HEK293 (cell line): ENCODE data around the gene CPTP.
A peak's percentile ranks its signal among the peaks of the same experiment; 100 is the strongest.

ENCODE experiments used
- CTCF ChIA-PET: fragments of 350-600 bp; formaldehyde crosslinking; extraction: SDS; loops from one replicate; lab custom pipeline; 2021; ENCODE audit warnings: antibody characterized with exemption; lab: Yijun Ruan, JAX
- POLR2A ChIA-PET: fragments of 300-600 bp; formaldehyde crosslinking; extraction: SDS; loops from one replicate; lab custom pipeline; 2020; ENCODE audit warnings: antibody characterized with exemption, inconsistent platforms; lab: Yijun Ruan, JAX
- H3K27ac ChIP-seq: fragments of 200-500 bp; sonication (Bioruptor generic); 2 replicates; pipeline ENCODE4 v1.5.1; 2014; ENCODE audit warnings: low read depth, low read length, control low read depth, inconsistent platforms; ENCODE audit errors: extremely low read depth
- H3K36me3 ChIP-seq, 2 experiments: fragments of 200-500 bp in 1 of 2; sonication (Bioruptor generic) in 1 of 2; 1 replicate in 1 of 2; 2 replicates in 1 of 2; pipeline ENCODE4 v1.5.1; 2014 to 2017; ENCODE audit warnings: inconsistent platforms in 2 of 2, low read length in 2 of 2; ENCODE audit not compliant: control insufficient read depth in 2 of 2, insufficient read depth in 1 of 2
- H3K4me1 ChIP-seq: fragments of 200-500 bp; sonication (Bioruptor generic); 2 replicates; pipeline ENCODE4 v1.5.1; 2014; ENCODE audit warnings: mild to moderate bottlenecking, low read length, inconsistent platforms; ENCODE audit not compliant: control insufficient read depth, insufficient read depth
- H3K4me3 ChIP-seq: 2 replicates; pipeline ENCODE4 v1.5.1; 2011; ENCODE audit warnings: low read depth, mild to moderate bottlenecking, control low read depth, low read length, moderate library complexity
- H3K9me3 ChIP-seq: fragments of 200-500 bp; sonication (Bioruptor generic); 2 replicates; pipeline ENCODE4 v1.5.1; 2014; ENCODE audit warnings: low read depth, low read length, inconsistent platforms; ENCODE audit not compliant: control insufficient read depth, insufficient read depth
- BCL11A ChIP-seq: fragments of 450-650 bp; formaldehyde crosslinking; IDR thresholded peaks from 2 replicates; pipeline ENCODE4 v1.5.1; 2016; ENCODE audit warnings: low read depth, missing biosample characterization, missing genetic modification characterization
- GLIS1 ChIP-seq: fragments of 450-650 bp; formaldehyde crosslinking; IDR thresholded peaks from 2 replicates; pipeline ENCODE4 v1.5.1; 2016; ENCODE audit warnings: missing biosample characterization, missing genetic modification characterization
- KLF10 ChIP-seq: fragments of 450-650 bp; IDR thresholded peaks from 2 replicates; pipeline ENCODE4 v1.5.1; 2018; ENCODE audit warnings: missing biosample characterization, mild to moderate bottlenecking, missing genetic modification characterization
- KLF8 ChIP-seq: fragments of 450-650 bp; formaldehyde crosslinking; IDR thresholded peaks from 2 replicates; pipeline ENCODE4 v1.5.1; 2016; ENCODE audit warnings: missing biosample characterization, missing genetic modification characterization
- OVOL3 ChIP-seq: fragments of 450-650 bp; formaldehyde crosslinking; IDR thresholded peaks from 2 replicates; pipeline ENCODE4 v1.5.1; 2016; ENCODE audit warnings: missing biosample characterization, missing genetic modification characterization
- SP2 ChIP-seq: fragments of 450-650 bp; formaldehyde crosslinking; IDR thresholded peaks from 2 replicates; pipeline ENCODE4 v1.5.1; 2016; ENCODE audit warnings: missing biosample characterization, missing genetic modification characterization
- YY1 ChIP-seq: fragments of 450-650 bp; formaldehyde crosslinking; IDR thresholded peaks from 2 replicates; pipeline ENCODE4 v1.5.1; 2018; ENCODE audit warnings: missing biosample characterization, missing genetic modification characterization
- YY2 ChIP-seq: fragments of 450-650 bp; formaldehyde crosslinking; IDR thresholded peaks from 2 replicates; pipeline ENCODE4 v1.5.1; 2016; ENCODE audit warnings: missing biosample characterization, missing genetic modification characterization
- ZBTB17 ChIP-seq: fragments of 450-650 bp; formaldehyde crosslinking; IDR thresholded peaks from 2 replicates; pipeline ENCODE4 v1.5.1; 2016; ENCODE audit warnings: missing biosample characterization, missing genetic modification characterization
- ZBTB8A ChIP-seq: fragments of 450-650 bp; formaldehyde crosslinking; IDR thresholded peaks from 2 replicates; pipeline ENCODE4 v1.5.1; 2016; ENCODE audit warnings: missing biosample characterization, missing genetic modification characterization
- ZEB2 ChIP-seq: fragments of 450-650 bp; formaldehyde crosslinking; IDR thresholded peaks from 2 replicates; pipeline ENCODE4 v1.5.1; 2016; ENCODE audit warnings: missing biosample characterization, missing genetic modification characterization
- ZFP37 ChIP-seq: fragments of 450-650 bp; formaldehyde crosslinking; IDR thresholded peaks from 2 replicates; pipeline ENCODE4 v1.5.1; 2016; ENCODE audit warnings: missing biosample characterization, missing genetic modification characterization
- ZIC2 ChIP-seq: fragments of 450-650 bp; formaldehyde crosslinking; IDR thresholded peaks from 2 replicates; pipeline ENCODE4 v1.5.1; 2016; ENCODE audit warnings: missing biosample characterization, missing genetic modification characterization
- ZNF302 ChIP-seq: fragments of 450-650 bp; formaldehyde crosslinking; IDR thresholded peaks from 2 replicates; pipeline ENCODE4 v1.5.1; 2016; ENCODE audit warnings: missing biosample characterization, missing genetic modification characterization, low read depth
- ZNF335 ChIP-seq: fragments of 450-650 bp; formaldehyde crosslinking; conservative IDR thresholded peaks from 2 replicates; pipeline ENCODE4 v1.5.1; 2016; ENCODE audit warnings: missing biosample characterization, missing genetic modification characterization
- ZNF341 ChIP-seq: fragments of 450-650 bp; formaldehyde crosslinking; IDR thresholded peaks from 2 replicates; pipeline ENCODE4; 2016; ENCODE audit warnings: low read depth, missing biosample characterization, missing genetic modification characterization
- ZNF391 ChIP-seq: fragments of 450-650 bp; formaldehyde crosslinking; IDR thresholded peaks from 2 replicates; pipeline ENCODE4 v1.5.1; 2016; ENCODE audit warnings: low read depth, missing biosample characterization, missing genetic modification characterization, borderline replicate concordance
- ZNF629 ChIP-seq: fragments of 450-650 bp; formaldehyde crosslinking; IDR thresholded peaks from 2 replicates; pipeline ENCODE4 v1.5.1; 2017; ENCODE audit warnings: missing biosample characterization, missing genetic modification characterization
- ZNF837 ChIP-seq: fragments of 450-650 bp; formaldehyde crosslinking; IDR thresholded peaks from 2 replicates; pipeline ENCODE4 v1.5.1; 2016; ENCODE audit warnings: missing biosample characterization, missing genetic modification characterization
- TF ChIP-seq, protein P1 (sequence below): fragments of 450-650 bp; formaldehyde crosslinking; optimal IDR thresholded peaks from 2 replicates; pipeline ENCODE3; 2016; ENCODE audit warnings: missing biosample characterization, mild to moderate bottlenecking, missing genetic modification characterization
- TF ChIP-seq, protein P2 (sequence below): fragments of 450-650 bp; formaldehyde crosslinking; IDR thresholded peaks from 2 replicates; pipeline ENCODE4 v1.5.1; 2016; ENCODE audit warnings: missing biosample characterization, missing genetic modification characterization
- TF ChIP-seq, protein P3 (sequence below): fragments of 450-650 bp; formaldehyde crosslinking; IDR thresholded peaks from 2 replicates; pipeline ENCODE4 v1.5.1; 2016; ENCODE audit warnings: missing biosample characterization, missing genetic modification characterization
- TF ChIP-seq, protein P4 (sequence below): fragments of 450-650 bp; formaldehyde crosslinking; IDR thresholded peaks from 2 replicates; pipeline ENCODE4 v1.5.1; 2016; ENCODE audit warnings: missing biosample characterization, missing genetic modification characterization
- TF ChIP-seq, protein P5 (sequence below): fragments of 450-650 bp; formaldehyde crosslinking; IDR thresholded peaks from 2 replicates; pipeline ENCODE4 v1.5.1; 2016; ENCODE audit warnings: missing biosample characterization, missing genetic modification characterization

The CPTP gene

DNA sequence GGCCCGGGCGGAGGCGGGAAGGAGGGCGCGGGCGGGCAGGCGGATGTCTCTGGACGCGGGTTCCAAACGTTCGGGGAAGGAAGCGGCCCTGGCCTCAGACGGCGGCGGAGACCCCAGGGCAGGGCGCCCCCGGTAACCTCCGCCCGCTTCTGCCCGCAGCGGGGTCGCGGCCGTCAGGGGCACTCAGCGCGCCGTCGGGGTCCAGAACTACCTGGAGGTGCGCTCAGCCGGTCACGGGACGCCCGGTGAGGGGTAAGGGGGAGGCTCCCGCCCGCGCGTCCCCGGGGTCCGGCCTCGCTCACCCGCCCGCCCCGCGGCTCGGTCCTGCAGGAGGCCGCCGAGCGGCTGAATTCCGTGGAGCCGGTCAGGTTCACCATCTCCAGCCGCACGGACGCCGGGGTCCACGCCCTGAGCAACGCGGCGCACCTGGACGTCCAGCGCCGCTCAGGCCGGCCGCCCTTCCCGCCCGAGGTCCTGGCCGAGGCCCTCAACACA, 15.8 kb upstream of the CPTP start (continued):
- TF ChIP-seq, protein P1, sequence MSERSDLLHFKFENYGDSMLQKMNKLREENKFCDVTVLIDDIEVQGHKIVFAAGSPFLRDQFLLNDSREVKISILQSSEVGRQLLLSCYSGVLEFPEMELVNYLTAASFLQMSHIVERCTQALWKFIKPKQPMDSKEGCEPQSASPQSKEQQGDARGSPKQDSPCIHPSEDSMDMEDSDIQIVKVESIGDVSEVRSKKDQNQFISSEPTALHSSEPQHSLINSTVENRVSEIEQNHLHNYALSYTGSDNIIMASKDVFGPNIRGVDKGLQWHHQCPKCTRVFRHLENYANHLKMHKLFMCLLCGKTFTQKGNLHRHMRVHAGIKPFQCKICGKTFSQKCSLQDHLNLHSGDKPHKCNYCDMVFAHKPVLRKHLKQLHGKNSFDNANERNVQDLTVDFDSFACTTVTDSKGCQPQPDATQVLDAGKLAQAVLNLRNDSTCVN (tag by site-specific recombination): peak; percentile 36
- TF ChIP-seq ZNF302 (no peak), YY1 (tag by site-specific recombination) (0 out of 2 replicates have a peak, but pooled peaks have one; percentile 43), ZNF391 (tag by site-specific recombination) (peak; percentile 15; the same call in 1 of the 2 replicates), ZNF341 (no peak), ZBTB17 (tag by site-specific recombination) (no peak)
- TF ChIP-seq, protein P2, sequence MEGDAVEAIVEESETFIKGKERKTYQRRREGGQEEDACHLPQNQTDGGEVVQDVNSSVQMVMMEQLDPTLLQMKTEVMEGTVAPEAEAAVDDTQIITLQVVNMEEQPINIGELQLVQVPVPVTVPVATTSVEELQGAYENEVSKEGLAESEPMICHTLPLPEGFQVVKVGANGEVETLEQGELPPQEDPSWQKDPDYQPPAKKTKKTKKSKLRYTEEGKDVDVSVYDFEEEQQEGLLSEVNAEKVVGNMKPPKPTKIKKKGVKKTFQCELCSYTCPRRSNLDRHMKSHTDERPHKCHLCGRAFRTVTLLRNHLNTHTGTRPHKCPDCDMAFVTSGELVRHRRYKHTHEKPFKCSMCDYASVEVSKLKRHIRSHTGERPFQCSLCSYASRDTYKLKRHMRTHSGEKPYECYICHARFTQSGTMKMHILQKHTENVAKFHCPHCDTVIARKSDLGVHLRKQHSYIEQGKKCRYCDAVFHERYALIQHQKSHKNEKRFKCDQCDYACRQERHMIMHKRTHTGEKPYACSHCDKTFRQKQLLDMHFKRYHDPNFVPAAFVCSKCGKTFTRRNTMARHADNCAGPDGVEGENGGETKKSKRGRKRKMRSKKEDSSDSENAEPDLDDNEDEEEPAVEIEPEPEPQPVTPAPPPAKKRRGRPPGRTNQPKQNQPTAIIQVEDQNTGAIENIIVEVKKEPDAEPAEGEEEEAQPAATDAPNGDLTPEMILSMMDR (tag by site-specific recombination): no peak
- TF ChIP-seq, protein P3, sequence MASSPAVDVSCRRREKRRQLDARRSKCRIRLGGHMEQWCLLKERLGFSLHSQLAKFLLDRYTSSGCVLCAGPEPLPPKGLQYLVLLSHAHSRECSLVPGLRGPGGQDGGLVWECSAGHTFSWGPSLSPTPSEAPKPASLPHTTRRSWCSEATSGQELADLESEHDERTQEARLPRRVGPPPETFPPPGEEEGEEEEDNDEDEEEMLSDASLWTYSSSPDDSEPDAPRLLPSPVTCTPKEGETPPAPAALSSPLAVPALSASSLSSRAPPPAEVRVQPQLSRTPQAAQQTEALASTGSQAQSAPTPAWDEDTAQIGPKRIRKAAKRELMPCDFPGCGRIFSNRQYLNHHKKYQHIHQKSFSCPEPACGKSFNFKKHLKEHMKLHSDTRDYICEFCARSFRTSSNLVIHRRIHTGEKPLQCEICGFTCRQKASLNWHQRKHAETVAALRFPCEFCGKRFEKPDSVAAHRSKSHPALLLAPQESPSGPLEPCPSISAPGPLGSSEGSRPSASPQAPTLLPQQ: peak; percentile 7; the same call in 1 of the 2 replicates

DNA sequence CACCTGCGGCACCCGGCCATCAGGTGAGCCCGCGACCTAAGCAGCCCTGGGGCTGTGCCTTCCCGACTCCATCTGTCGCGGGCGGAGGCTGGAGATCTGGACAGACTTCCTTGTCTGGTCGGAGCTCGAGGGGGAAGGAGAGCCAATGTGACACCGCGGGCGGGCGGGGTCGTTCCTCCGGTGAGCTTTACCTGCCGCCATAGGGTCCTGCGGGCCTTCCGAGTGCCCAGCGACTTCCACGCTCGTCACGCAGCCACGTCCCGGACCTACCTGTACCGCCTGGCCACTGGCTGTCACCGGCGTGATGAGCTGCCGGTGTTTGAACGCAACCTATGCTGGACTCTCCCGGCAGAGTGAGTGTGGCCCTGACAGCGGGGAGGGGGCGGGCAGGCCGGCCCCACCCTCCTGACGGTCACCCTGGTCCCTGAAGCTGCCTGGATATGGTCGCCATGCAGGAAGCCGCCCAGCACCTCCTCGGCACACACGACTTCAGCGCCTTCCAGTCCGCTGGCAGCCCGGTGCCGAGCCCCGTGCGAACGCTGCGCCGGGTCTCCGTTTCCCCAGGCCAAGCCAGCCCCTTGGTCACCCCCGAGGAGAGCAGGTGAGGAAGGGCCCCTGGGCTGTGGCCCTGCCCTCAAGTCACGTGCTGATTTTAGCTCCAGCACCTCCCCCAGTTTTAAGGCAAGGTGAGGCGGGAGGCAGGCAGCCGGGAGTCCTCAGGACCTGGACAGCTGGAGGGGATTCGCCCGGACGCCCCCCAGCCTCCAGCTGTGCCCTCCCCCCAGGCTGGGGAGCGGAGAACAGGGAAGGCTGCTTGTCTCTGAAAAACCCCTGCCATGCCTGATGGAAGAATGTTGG, 15.1 kb upstream of the CPTP start:
- Histone ChIP-seq H3K9me3 (no peaks in the 10 kb centered on the region), H3K4me1 (peaks cover 18% of the 10 kb centered on the region), H3K36me3 (peaks cover 0 to 57% of the 10 kb centered on the region in 2 experiments; a peak in 1 of 3 replicates), H3K4me3 (peak overlapping the region; percentile 81), H3K27ac (peak overlapping the region; percentile 96)
- ChIA-PET CTCF (interaction anchor here (0.8 to 1.0 kb wide), 3 partner anchors 17 to 93 kb away, joined by 3 read pairs; no protein-coding TSS in a partner anchor), POLR2A (interaction anchor here (1.1 to 1.5 kb wide), 6 partner anchors 9 to 65 kb away, joined by 3 to 5 read pairs (median 3); partner anchors contain the start of genes AURKAIP1 and TAS1R3)
- TF ChIP-seq GLIS1 (peak; percentile 81), ZFP37 (tag by site-specific recombination) (0 out of 2 replicates have a peak, but pooled peaks have one; percentile 55), ZEB2 (tag by site-specific recombination) (peak; percentile 78), ZNF837 (tag by site-specific recombination) (peak; percentile 75; the same call in 1 of the 2 replicates), KLF10 (tag by site-specific recombination) (no peak), ZNF629 (tag by site-specific recombination) (peak; percentile 11; the same call in 1 of the 2 replicates), OVOL3 (tag by site-specific recombination) (no peak), BCL11A (tag by site-specific recombination) (peak; percentile 71), ZBTB8A (peak; percentile 50; the same call in 1 of the 2 replicates), ZIC2 (tag by site-specific recombination) (peak; percentile 71), ZNF335 (peak; percentile 65; the same call in 1 of the 2 replicates), KLF8 (tag by site-specific recombination) (peak; percentile 87), SP2 (tag by site-specific recombination) (peak; percentile 25; the same call in 1 of the 2 replicates), YY2 (0 out of 2 replicates have a peak, but pooled peaks have one; percentile 23)
- TF ChIP-seq, protein P4, sequence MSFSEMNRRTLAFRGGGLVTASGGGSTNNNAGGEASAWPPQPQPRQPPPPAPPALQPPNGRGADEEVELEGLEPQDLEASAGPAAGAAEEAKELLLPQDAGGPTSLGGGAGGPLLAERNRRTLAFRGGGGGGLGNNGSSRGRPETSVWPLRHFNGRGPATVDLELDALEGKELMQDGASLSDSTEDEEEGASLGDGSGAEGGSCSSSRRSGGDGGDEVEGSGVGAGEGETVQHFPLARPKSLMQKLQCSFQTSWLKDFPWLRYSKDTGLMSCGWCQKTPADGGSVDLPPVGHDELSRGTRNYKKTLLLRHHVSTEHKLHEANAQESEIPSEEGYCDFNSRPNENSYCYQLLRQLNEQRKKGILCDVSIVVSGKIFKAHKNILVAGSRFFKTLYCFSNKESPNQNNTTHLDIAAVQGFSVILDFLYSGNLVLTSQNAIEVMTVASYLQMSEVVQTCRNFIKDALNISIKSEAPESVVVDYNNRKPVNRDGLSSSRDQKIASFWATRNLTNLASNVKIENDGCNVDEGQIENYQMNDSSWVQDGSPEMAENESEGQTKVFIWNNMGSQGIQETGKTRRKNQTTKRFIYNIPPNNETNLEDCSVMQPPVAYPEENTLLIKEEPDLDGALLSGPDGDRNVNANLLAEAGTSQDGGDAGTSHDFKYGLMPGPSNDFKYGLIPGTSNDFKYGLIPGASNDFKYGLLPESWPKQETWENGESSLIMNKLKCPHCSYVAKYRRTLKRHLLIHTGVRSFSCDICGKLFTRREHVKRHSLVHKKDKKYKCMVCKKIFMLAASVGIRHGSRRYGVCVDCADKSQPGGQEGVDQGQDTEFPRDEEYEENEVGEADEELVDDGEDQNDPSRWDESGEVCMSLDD (tag by site-specific recombination): peak; percentile 11
- TF ChIP-seq, protein P3: 0 out of 2 replicates have a peak, but pooled peaks have one; percentile 31
- TF ChIP-seq, protein P5, sequence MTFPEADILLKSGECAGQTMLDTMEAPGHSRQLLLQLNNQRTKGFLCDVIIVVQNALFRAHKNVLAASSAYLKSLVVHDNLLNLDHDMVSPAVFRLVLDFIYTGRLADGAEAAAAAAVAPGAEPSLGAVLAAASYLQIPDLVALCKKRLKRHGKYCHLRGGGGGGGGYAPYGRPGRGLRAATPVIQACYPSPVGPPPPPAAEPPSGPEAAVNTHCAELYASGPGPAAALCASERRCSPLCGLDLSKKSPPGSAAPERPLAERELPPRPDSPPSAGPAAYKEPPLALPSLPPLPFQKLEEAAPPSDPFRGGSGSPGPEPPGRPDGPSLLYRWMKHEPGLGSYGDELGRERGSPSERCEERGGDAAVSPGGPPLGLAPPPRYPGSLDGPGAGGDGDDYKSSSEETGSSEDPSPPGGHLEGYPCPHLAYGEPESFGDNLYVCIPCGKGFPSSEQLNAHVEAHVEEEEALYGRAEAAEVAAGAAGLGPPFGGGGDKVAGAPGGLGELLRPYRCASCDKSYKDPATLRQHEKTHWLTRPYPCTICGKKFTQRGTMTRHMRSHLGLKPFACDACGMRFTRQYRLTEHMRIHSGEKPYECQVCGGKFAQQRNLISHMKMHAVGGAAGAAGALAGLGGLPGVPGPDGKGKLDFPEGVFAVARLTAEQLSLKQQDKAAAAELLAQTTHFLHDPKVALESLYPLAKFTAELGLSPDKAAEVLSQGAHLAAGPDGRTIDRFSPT (tag by site-specific recombination): peak; percentile 28
